Activated CD4-positive, alpha-beta T cell treated with anti-CD3 and anti-CD28 coated beads, Interleukin-2, amount 10 ng/mL, durations not matched to agents 7 days and 5 days (primary cell): ENCODE results near the gene CDH2. TPM values are rescaled to one million over a fixed set of nuclear protein-coding genes. Genes with fewer than 3 reads are reported as not detected.

Experiments used
- CTCF ChIA-PET: fragments of 350-600 bp; sonication (Branson Sonifier 250); formaldehyde crosslinking; loops from one replicate; lab custom pipeline; 2021; ENCODE audit warnings: antibody characterized with exemption; lab: Charles Lee
- POLR2A ChIA-PET: fragments of 350-600 bp; sonication (Branson Sonifier 250); formaldehyde crosslinking; loops from one replicate; lab custom pipeline; 2021; ENCODE audit warnings: antibody characterized with exemption; lab: Charles Lee
- DNase-seq: peaks from one replicate; pipeline ENCODE4 v3.0.0-alpha.2; 2020
- H3K27ac Mint-ChIP-seq: one replicate; pipeline ENCODE4 v1.8.0; 2021; ENCODE audit warnings: mild to moderate bottlenecking, moderate library complexity, mixed read lengths
- H3K27me3 Mint-ChIP-seq: one replicate; pipeline ENCODE4 v1.8.0; 2021; ENCODE audit warnings: mixed read lengths
- H3K36me3 Mint-ChIP-seq: one replicate; pipeline ENCODE4 v1.8.0; 2021; ENCODE audit warnings: low read depth, mixed read lengths
- H3K4me1 Mint-ChIP-seq: one replicate; pipeline ENCODE4 v1.8.0; 2021; ENCODE audit warnings: mixed read lengths
- H3K4me3 Mint-ChIP-seq: one replicate; pipeline ENCODE4 v1.8.0; 2021; ENCODE audit warnings: mild to moderate bottlenecking, moderate library complexity, mixed read lengths
- H3K9me3 Mint-ChIP-seq: one replicate; pipeline ENCODE4 v1.8.0; 2021; ENCODE audit warnings: mixed read lengths
- total RNA-seq, 2 experiments: library from RNA; stranded (reverse); gene quantifications; one replicate each; pipeline ENCODE4 v1.2.3, GENCODE V29; 2021

Gene CDH2
- total RNA-seq, 2 experiments from 2014 or later, result not detected

DNA sequence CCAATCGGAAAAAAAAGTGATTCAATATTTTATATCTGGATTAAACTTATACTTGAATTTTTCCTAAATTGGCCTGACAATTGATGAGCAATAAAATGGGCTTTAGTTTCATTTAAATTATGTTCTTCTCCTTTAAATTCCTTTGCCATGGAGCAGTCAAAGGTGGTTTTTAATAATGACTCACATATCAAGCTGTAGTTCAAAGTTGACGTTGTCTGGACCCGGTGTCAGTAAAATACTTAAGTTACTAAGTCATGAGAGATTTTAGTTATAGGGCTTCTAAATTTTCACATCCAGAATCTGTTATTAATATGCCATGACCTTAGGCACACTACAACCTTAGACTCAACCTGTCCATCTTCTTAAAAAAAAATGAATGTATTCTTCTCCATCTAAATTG, 62.5 kb downstream of the CDH2 start:
- Mint-ChIP-seq H3K4me1 (no peaks in the 10 kb centered on the region), H3K36me3 (no peaks in the 10 kb centered on the region), H3K27ac (no peak overlapping the region), H3K27me3 (no peaks in the 10 kb centered on the region), H3K4me3 (no peak overlapping the region), H3K9me3 (no peaks in the 10 kb centered on the region)
- ChIA-PET CTCF (no interaction called here), POLR2A (no interaction called here)
- no peak for DNase-seq

- Mint-ChIP-seq H3K4me1 (no peaks in the 10 kb centered on the region), H3K9me3 (no peaks in the 10 kb centered on the region), H3K27me3 (no peaks in the 10 kb centered on the region), H3K36me3 (no peaks in the 10 kb centered on the region), H3K4me3 (no peak overlapping the region), H3K27ac (no peak overlapping the region)
- CTCF ChIA-PET, result interaction anchor here (0.6 kb wide), 1 partner anchor 1783 kb away, joined by 3 read pairs; no protein-coding TSS in a partner anchor
- DNase-seq, result no peak
- POLR2A ChIA-PET, result no interaction called here
Observed at GRCh38 chr18:28113271-28114029, 63.5 kb downstream of the CDH2 start.

DNA sequence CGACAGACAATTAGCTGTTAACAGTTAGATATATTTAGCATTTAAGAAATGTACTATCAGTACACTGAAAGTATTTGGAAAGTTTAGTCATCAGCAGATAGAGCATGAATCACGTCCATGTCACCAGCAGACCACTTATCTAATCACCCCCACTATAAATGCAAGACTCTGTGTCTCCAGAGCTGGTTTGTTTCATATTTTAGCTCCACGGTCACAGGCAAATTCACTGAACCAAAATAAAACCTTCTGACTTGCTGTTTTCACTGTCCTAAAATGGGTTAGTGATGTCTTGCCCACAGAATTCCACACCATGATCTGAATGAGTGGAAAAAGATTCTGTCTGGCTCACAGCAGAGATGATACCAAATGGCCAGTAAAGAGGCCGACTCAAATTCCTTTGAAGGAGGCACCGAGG, 64.9 kb downstream of the CDH2 start:
- no peaks in the 10 kb centered on the region for H3K9me3 Mint-ChIP-seq
- no peak overlapping the region for H3K27ac Mint-ChIP-seq
- no peaks in the 10 kb centered on the region for H3K27me3 Mint-ChIP-seq
- H3K36me3 Mint-ChIP-seq, result no peaks in the 10 kb centered on the region
- no peak overlapping the region for H3K4me3 Mint-ChIP-seq
- no peak for DNase-seq
- H3K4me1 Mint-ChIP-seq, result no peaks in the 10 kb centered on the region
- ChIA-PET POLR2A (no interaction called here), CTCF (no interaction called here)

- Mint-ChIP-seq H3K9me3 (no peaks in the 10 kb centered on the region), H3K4me1 (no peaks in the 10 kb centered on the region), H3K27ac (no peak overlapping the region), H3K36me3 (no peaks in the 10 kb centered on the region), H3K27me3 (no peaks in the 10 kb centered on the region), H3K4me3 (no peak overlapping the region)
- POLR2A ChIA-PET, result no interaction called here
- no peak for DNase-seq
- CTCF ChIA-PET, result no interaction called here
Observed at GRCh38 chr18:28110924-28111323, 66.0 kb downstream of the CDH2 start.

DNA sequence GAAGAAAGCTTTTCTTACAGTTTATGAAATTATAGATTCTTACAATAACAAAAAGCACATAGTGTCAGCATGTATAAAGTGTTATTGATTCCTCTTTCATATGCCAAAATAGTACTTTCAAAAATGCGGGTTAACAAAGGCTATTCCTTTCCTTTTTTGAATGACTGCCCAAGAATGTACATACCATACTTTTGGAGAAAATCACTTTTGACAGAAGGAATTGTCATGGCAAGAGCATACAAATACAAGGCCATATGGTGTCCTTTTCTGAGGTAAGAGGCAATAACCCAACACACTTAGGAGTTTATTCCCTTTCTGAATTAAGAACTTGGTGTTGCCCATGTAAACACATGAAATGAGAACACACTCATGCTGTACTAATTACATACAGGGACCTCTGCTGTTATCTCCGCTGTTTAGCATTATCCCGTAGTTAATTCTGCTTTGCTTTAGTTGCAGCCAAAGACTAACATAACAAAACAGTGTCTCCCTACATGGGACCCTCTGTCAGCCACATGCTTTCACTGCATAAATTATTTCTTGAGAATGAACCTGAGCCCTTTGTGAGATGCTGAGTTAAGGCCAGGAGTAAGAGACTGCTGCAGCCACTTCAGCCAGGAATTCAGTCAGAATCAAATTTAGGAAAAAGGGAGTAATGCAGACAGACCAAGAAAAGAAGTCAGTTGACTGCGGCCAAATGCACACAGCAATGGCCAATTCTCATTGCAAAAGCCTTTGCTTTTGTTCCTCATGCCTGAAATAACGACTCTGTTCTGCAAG, 67.0 kb downstream of the CDH2 start:
- ChIA-PET POLR2A (no interaction called here), CTCF (no interaction called here)
- H3K4me1 Mint-ChIP-seq, result no peaks in the 10 kb centered on the region
- no peaks in the 10 kb centered on the region for H3K27me3 Mint-ChIP-seq
- H3K27ac Mint-ChIP-seq, result no peak overlapping the region
- H3K9me3 Mint-ChIP-seq, result no peaks in the 10 kb centered on the region
- DNase-seq, result no peak
- no peak overlapping the region for H3K4me3 Mint-ChIP-seq
- no peaks in the 10 kb centered on the region for H3K36me3 Mint-ChIP-seq

DNA sequence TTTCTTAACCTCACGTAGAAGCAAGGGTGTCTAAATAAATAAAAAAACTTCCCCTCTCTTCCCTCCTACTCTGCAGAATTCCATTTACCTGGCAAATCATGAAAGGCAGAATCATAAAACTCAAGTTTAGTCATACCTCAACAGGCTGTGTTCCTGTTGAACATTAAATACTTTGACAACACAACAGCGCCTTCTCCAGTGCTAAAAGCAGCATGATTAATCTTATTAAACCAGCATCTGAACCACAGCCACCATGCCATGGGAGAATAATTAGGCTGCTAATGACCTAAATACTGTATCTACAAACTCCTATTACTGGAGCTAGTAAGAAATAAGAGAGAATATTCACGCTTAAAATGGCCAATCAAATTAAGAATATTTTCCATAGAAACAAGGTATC, 68.1 kb downstream of the CDH2 start:
- Mint-ChIP-seq H3K27me3 (no peaks in the 10 kb centered on the region), H3K36me3 (no peaks in the 10 kb centered on the region), H3K4me1 (no peaks in the 10 kb centered on the region), H3K4me3 (no peak overlapping the region), H3K27ac (no peak overlapping the region), H3K9me3 (no peaks in the 10 kb centered on the region)
- ChIA-PET CTCF (no interaction called here), POLR2A (no interaction called here)
- no peak for DNase-seq

DNA sequence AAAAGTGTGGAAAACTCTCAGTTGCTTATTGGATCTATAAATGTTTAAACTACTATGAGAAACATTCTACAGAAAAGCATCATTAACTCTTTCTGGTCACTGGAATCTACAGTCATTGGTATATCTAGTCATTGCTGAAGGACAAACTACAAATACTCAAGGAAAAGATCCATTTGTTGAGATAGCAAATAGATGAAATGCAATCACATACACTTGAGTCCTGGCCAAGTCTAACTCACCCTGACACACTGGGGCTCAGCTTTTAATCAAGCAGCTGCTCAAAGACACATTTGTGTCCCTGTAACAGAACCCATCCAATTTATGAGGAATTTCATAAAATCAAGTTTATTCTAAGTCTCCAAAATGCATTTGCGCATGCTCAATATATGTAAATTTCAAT, 68.7 kb downstream of the CDH2 start:
- no peaks in the 10 kb centered on the region for H3K36me3 Mint-ChIP-seq
- no peak overlapping the region for H3K4me3 Mint-ChIP-seq
- DNase-seq, result no peak
- H3K27ac Mint-ChIP-seq, result no peak overlapping the region
- H3K9me3 Mint-ChIP-seq, result no peaks in the 10 kb centered on the region
- CTCF ChIA-PET, result no interaction called here
- no peaks in the 10 kb centered on the region for H3K27me3 Mint-ChIP-seq
- H3K4me1 Mint-ChIP-seq, result no peaks in the 10 kb centered on the region
- POLR2A ChIA-PET, result no interaction called here

DNA sequence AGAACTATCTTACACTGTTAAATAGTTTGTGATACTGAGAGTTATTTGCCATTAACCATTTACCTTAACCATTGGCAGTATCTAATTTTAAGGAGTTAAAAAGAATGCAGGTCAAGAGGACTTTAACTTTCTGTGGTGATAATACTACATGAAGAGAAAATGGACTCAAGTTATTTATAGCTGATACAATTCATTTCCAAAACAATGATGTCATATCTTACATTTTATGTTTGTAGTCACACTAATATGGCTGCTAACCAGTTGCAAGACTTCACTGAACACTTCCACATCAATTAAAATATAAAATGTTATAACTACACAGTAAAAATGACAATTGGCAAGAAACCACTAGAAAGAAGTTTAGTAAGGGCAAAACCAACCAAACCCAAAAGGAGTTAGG, 77.7 kb downstream of the CDH2 start:
- no peaks in the 10 kb centered on the region for H3K36me3 Mint-ChIP-seq
- DNase-seq, result no peak
- H3K9me3 Mint-ChIP-seq, result peaks cover 3% of the 10 kb centered on the region
- no peak overlapping the region for H3K27ac Mint-ChIP-seq
- no peaks in the 10 kb centered on the region for H3K4me1 Mint-ChIP-seq
- POLR2A ChIA-PET, result no interaction called here
- no peaks in the 10 kb centered on the region for H3K27me3 Mint-ChIP-seq
- no peak overlapping the region for H3K4me3 Mint-ChIP-seq
- CTCF ChIA-PET, result no interaction called here

DNA sequence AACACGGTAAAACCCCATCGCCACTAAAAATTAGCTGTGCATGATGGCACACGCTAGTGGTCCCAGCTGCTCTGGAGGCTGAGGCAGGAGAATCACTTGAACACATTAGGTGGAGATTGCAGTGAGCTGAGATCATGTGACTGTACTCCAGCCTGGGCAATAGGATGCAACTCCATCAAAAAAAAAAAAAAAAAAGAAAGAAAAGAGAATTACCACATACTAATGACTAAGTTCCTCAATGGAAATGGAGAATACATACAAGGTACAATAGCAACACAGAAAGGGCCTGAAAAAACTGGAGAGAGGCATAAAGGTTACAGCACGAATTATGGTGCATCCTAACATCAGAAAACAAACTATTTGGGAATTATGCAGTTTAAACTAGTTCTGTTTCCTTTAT, 81.3 kb downstream of the CDH2 start:
- no peak for DNase-seq
- no peaks in the 10 kb centered on the region for H3K27me3 Mint-ChIP-seq
- H3K4me1 Mint-ChIP-seq, result no peaks in the 10 kb centered on the region
- no peak overlapping the region for H3K27ac Mint-ChIP-seq
- H3K4me3 Mint-ChIP-seq, result no peak overlapping the region
- POLR2A ChIA-PET, result no interaction called here
- H3K36me3 Mint-ChIP-seq, result no peaks in the 10 kb centered on the region
- peaks cover 3% of the 10 kb centered on the region for H3K9me3 Mint-ChIP-seq
- CTCF ChIA-PET, result no interaction called here

GRCh38 chr18:28095041-28095440, 81.9 kb downstream of the CDH2 start:
- no peaks in the 10 kb centered on the region for H3K27me3 Mint-ChIP-seq
- no peak overlapping the region for H3K27ac Mint-ChIP-seq
- no peaks in the 10 kb centered on the region for H3K36me3 Mint-ChIP-seq
- CTCF ChIA-PET, result no interaction called here
- no peaks in the 10 kb centered on the region for H3K4me1 Mint-ChIP-seq
- no peak overlapping the region for H3K4me3 Mint-ChIP-seq
- POLR2A ChIA-PET, result no interaction called here
- no peak for DNase-seq
- H3K9me3 Mint-ChIP-seq, result peaks cover 3% of the 10 kb centered on the region

- POLR2A ChIA-PET, result no interaction called here
- no peaks in the 10 kb centered on the region for H3K27me3 Mint-ChIP-seq
- CTCF ChIA-PET, result no interaction called here
Observed at GRCh38 chr18:28091197-28091596, 85.7 kb downstream of the CDH2 start.

GRCh38 chr18:28088477-28088876, 88.5 kb downstream of the CDH2 start:
- CTCF ChIA-PET, result no interaction called here
- DNase-seq, result no peak

More at GRCh38 chr18:28091197-28091596, 85.7 kb downstream of the CDH2 start:
- no peak overlapping the region for H3K4me3 Mint-ChIP-seq
- no peaks in the 10 kb centered on the region for H3K4me1 Mint-ChIP-seq
- no peak overlapping the region for H3K27ac Mint-ChIP-seq
- H3K9me3 Mint-ChIP-seq, result no peaks in the 10 kb centered on the region
- H3K36me3 Mint-ChIP-seq, result no peaks in the 10 kb centered on the region
- DNase-seq, result no peak

DNA sequence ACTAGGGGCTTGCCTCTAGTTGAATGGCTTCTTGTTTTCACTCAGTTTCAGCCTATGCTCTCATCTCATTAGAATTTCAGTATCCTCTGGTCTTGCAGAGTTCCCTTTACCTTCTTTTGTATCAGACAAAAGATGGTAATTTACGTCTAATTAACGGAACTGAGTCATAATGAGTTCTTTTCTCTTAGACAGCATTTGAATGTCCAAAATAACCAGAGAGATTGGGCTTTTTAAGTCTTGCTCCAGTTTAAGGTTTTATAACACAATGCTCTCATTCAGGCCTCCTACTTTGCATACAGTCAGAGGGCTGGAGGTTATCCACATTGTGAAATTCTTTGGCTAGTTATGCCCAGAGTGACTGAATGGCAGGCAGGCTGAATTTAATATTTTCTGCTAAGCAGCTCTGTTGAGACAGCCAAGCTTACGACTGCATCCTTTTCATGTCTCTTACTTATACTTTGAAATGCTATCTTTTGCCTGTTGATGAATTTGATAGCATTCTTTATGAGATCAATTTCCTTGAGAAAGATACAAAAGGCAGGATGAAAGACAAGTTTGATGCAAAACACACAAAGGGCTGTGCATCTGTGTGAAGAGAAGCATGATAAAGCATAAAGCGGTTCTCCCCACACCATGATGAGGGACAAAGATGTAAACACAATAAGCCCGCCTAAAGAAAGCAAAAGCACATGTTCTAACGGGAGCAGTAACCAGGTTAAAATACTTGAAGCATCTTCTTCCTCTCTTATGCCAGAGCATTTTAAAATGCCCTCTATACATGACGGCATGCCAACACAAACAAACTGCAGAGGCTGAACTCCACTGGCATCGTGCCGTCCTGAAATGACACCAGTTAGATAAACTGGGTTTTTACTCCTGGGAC, 90.0 kb downstream of the CDH2 start:
- Mint-ChIP-seq H3K4me3 (no peak overlapping the region), H3K36me3 (no peaks in the 10 kb centered on the region), H3K27me3 (no peaks in the 10 kb centered on the region), H3K27ac (no peak overlapping the region), H3K4me1 (no peaks in the 10 kb centered on the region), H3K9me3 (no peaks in the 10 kb centered on the region)
- POLR2A ChIA-PET, result no interaction called here
- no peak for DNase-seq
- CTCF ChIA-PET, result no interaction called here

More at GRCh38 chr18:28088477-28088876, 88.5 kb downstream of the CDH2 start:
- Mint-ChIP-seq H3K4me3 (no peak overlapping the region), H3K27me3 (no peaks in the 10 kb centered on the region), H3K4me1 (no peaks in the 10 kb centered on the region), H3K27ac (no peak overlapping the region), H3K9me3 (no peaks in the 10 kb centered on the region), H3K36me3 (no peaks in the 10 kb centered on the region)
- POLR2A ChIA-PET, result no interaction called here
